Glutamatergic neuron (in vitro differentiated cells): ENCODE measurements around the gene MYADM. TPM values are rescaled to one million over a fixed set of nuclear protein-coding genes. Genes with fewer than 3 reads are reported as not detected.

Experiments used
- DNase-seq: peaks from one replicate; pipeline ENCODE4 v3.0.0; 2022
- H3K27ac Mint-ChIP-seq: one replicate; pipeline ENCODE4 v1.8.0; 2020; ENCODE audit warnings: mild to moderate bottlenecking, mixed read lengths, inconsistent platforms; ENCODE audit not compliant: unreplicated experiment
- H3K27me3 Mint-ChIP-seq: one replicate; pipeline ENCODE4 v1.8.0; 2020; ENCODE audit warnings: mild to moderate bottlenecking, moderate library complexity, mixed read lengths, inconsistent platforms; ENCODE audit not compliant: unreplicated experiment
- H3K36me3 Mint-ChIP-seq: one replicate; pipeline ENCODE4 v1.8.0; 2020; ENCODE audit warnings: mild to moderate bottlenecking, mixed read lengths, inconsistent platforms; ENCODE audit not compliant: unreplicated experiment
- H3K4me1 Mint-ChIP-seq: one replicate; pipeline ENCODE4 v1.8.0; 2020; ENCODE audit warnings: mild to moderate bottlenecking, low read depth, mixed read lengths, inconsistent platforms; ENCODE audit not compliant: unreplicated experiment
- H3K4me3 Mint-ChIP-seq: one replicate; pipeline ENCODE4 v1.8.0; 2020; ENCODE audit warnings: mild to moderate bottlenecking, mixed read lengths, inconsistent platforms; ENCODE audit not compliant: unreplicated experiment
- H3K9me3 Mint-ChIP-seq: one replicate; pipeline ENCODE4 v1.8.0; 2020; ENCODE audit warnings: mild to moderate bottlenecking, moderate library complexity, mixed read lengths, inconsistent platforms; ENCODE audit not compliant: unreplicated experiment
- total RNA-seq: library from RNA; stranded (reverse); fragmentation: NEBNext Ultra II Directional; extraction: Animal tissue kit (Norgen Biotek cat#: 25700); gene quantifications from one replicate; pipeline ENCODE4 v1.2.1, GENCODE V29; 2021; ENCODE audit not compliant: unreplicated experiment
- TF ChIP-seq, protein P1 (sequence below): fragments of 200-600 bp; sonication (generic); IDR thresholded peaks from one replicate; pipeline ENCODE4 v1.5.0; 2021; ENCODE audit not compliant: partially characterized antibody, unreplicated experiment

Gene MYADM
- total RNA-seq, 1 donor from 2014 or later: 61.5 TPM

DNA sequence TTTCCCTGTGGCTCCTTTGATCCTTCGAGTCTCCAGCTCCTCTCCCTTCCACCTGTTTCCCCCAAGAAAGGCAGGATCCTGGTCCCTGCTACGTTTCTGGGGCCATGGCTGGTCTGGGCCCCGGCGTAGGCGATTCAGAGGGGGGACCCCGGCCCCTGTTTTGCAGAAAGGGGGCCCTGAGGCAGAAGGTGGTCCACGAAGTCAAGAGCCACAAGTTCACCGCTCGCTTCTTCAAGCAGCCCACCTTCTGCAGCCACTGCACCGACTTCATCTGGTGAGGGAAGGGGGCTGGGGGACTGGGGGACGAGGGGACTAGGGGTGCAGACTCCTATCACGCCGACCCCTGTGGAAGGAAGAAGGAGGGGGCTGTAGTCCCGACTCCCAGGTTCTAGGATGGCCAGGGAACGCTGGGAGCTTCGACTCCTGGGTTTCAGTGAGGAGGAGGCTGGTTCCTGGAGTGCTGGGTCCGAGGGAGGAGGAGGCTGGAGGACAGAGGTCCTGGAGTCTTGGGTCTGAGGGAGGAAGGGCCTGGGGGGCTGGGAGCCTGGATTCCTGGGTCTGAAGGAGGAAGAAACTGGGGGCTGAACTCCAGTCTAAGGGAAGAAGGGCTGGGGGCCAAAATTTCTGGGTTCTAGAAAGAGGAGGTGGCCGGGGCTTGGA, 14.8 kb downstream of the MYADM start:
- Mint-ChIP-seq H3K9me3 (peaks cover 8% of the 10 kb centered on the region), H3K27me3 (peaks cover 9% of the 10 kb centered on the region), H3K4me1 (peaks cover 17% of the 10 kb centered on the region), H3K36me3 (no peaks in the 10 kb centered on the region), H3K27ac (peak overlapping the region; percentile 33), H3K4me3 (peak overlapping the region; percentile 87)
- peak; percentile 25 for DNase-seq
- TF ChIP-seq, protein P1, sequence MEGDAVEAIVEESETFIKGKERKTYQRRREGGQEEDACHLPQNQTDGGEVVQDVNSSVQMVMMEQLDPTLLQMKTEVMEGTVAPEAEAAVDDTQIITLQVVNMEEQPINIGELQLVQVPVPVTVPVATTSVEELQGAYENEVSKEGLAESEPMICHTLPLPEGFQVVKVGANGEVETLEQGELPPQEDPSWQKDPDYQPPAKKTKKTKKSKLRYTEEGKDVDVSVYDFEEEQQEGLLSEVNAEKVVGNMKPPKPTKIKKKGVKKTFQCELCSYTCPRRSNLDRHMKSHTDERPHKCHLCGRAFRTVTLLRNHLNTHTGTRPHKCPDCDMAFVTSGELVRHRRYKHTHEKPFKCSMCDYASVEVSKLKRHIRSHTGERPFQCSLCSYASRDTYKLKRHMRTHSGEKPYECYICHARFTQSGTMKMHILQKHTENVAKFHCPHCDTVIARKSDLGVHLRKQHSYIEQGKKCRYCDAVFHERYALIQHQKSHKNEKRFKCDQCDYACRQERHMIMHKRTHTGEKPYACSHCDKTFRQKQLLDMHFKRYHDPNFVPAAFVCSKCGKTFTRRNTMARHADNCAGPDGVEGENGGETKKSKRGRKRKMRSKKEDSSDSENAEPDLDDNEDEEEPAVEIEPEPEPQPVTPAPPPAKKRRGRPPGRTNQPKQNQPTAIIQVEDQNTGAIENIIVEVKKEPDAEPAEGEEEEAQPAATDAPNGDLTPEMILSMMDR: no peak

DNA sequence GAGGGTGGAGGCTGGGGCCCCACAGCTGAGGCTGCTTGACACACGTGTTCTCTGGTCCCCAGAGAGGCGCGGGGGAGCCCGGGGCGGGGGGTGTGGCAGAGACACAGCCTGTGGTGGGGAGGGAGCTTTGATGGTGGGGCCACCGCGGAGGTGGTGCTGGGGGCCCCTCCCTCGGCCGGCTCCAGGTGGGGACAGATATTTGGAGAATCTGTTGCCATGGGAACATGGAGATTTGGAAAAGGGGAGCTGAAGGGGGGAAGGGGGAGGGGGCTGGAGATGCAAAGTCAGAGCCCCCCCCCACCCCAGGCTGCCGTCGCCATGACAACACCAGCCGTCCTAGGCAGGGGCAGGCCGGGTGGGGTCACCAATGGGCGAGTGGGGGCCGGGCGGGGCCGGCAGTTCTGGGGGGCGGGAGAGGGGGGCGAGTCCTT, 15.6 kb downstream of the MYADM start:
- Mint-ChIP-seq H3K9me3 (peaks cover 8% of the 10 kb centered on the region), H3K4me1 (peaks cover 17% of the 10 kb centered on the region), H3K36me3 (no peaks in the 10 kb centered on the region), H3K27ac (no peak overlapping the region), H3K27me3 (peaks cover 9% of the 10 kb centered on the region), H3K4me3 (peak overlapping the region; percentile 96)
- DNase-seq: peak; percentile 62
- TF ChIP-seq, protein P1: no peak

DNA sequence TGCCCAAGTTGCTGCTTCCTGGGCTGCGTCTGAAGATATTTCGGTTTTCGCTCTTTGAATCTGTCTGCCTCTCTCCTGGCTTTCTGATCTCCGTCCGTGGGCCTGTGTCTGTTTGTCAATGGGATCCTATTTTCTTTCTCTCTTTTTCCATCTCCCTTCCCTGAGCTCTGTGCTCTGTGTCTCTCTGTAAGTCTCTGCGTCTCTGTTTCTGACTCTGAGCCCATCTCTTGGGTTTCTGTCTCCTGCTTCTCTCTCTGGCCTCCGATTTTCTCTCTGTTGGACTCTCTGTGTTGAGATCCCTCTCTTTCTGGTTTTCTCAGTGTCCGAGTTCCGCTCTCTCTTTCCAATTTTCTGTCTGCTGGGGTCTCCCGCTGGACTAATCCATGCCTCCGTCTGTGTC, 16.1 kb downstream of the MYADM start:
- TF ChIP-seq, protein P1: no peak
- no peaks in the 10 kb centered on the region for H3K36me3 Mint-ChIP-seq
- peak overlapping the region; percentile 96 for H3K4me3 Mint-ChIP-seq
- H3K9me3 Mint-ChIP-seq: peaks cover 8% of the 10 kb centered on the region
- no peak for DNase-seq
- peak overlapping the region; percentile 86 for H3K27ac Mint-ChIP-seq
- H3K4me1 Mint-ChIP-seq: peaks cover 17% of the 10 kb centered on the region
- H3K27me3 Mint-ChIP-seq: peaks cover 7% of the 10 kb centered on the region

DNA sequence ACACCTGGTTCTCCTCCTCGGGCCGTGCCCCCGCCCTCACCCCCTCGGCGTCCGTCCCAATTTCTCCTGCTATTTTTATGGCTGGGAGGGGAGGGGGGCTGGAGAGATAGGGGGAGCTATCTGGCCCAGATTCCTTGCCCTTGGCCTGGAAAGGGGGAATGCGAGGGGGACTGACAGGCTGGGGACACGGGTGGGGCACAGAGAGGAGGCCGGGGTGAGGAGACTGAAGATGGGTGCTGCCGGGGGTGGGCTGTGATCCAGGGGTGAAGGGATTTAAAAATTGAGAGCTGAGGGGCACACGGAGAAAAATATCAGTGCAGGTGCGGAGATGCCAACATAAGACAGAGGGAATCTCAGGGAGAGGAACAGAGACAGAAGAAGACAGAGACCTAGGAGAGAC, 16.6 kb downstream of the MYADM start:
- no peak for DNase-seq
- H3K4me3 Mint-ChIP-seq: peak overlapping the region; percentile 76
- H3K27me3 Mint-ChIP-seq: peaks cover 5% of the 10 kb centered on the region
- peaks cover 6% of the 10 kb centered on the region for H3K9me3 Mint-ChIP-seq
- no peaks in the 10 kb centered on the region for H3K36me3 Mint-ChIP-seq
- peak overlapping the region; percentile 53 for H3K27ac Mint-ChIP-seq
- peaks cover 15% of the 10 kb centered on the region for H3K4me1 Mint-ChIP-seq
- TF ChIP-seq, protein P1: no peak

DNA sequence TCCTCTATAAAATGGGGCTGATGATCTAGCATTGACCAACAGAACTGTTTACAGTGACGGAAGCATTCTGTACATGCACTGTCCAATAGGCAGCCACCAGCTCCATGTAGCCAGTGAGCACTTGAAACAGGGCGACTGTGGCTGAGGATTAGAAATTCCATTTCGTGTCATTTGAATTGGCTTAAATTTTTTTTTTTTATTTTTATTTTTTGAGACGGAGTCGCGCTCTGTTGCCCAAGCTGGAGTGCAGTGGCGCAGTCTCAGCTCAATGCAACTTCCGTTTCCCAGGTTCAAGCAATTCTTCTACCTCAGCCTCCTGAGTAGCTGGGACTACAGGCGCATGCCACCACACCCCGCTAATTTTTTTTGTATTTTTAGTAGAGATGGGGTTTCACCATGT, 17.4 kb downstream of the MYADM start:
- no peak for DNase-seq

More for the DNA sequence above, 17.4 kb downstream of the MYADM start:
- TF ChIP-seq, protein P1: no peak
- H3K27ac Mint-ChIP-seq: peak overlapping the region; percentile 53
- peaks cover 15% of the 10 kb centered on the region for H3K4me1 Mint-ChIP-seq
- H3K9me3 Mint-ChIP-seq: peaks cover 6% of the 10 kb centered on the region
- H3K36me3 Mint-ChIP-seq: no peaks in the 10 kb centered on the region
- H3K4me3 Mint-ChIP-seq: peak overlapping the region; percentile 76
- H3K27me3 Mint-ChIP-seq: peaks cover 6% of the 10 kb centered on the region
